GM18511 (cell line): ENCODE measurements around the gene ITGA3.

ENCODE experiments used
- ATAC-seq: cut with Tn5 transposase; IDR thresholded peaks from one replicate; pipeline ENCODE4 v1.9.1; 2021; ENCODE audit warnings: mild to moderate bottlenecking, moderate library complexity; ENCODE audit not compliant: unreplicated experiment

ITGA3 gene

GRCh38 chr17:50123649-50124349 lies 67.9 kb downstream of the ITGA3 start:
- ATAC-seq, result no peak

- ATAC-seq, result no peak
These were observed 69.6 kb downstream of the ITGA3 start for GRCh38 chr17:50125420-50125997.

GRCh38 chr17:50127697-50128361 lies 71.9 kb downstream of the ITGA3 start:
- ATAC-seq, result no peak

- ATAC-seq, result no peak
These were observed 72.8 kb downstream of the ITGA3 start for GRCh38 chr17:50128441-50129352.

GRCh38 chr17:50129353-50129727 lies 73.4 kb downstream of the ITGA3 start:
- ATAC-seq, result no peak

GRCh38 chr17:50129728-50130558 lies 74.0 kb downstream of the ITGA3 start, which contains the start of gene SAMD14:
Gene SAMD14 (minus strand): TSS chr17:50130160. CDS start chr17:50124959, 5,201 bp downstream.
- no peak for ATAC-seq

- ATAC-seq, result no peak
These were observed 74.8 kb downstream of the ITGA3 start for GRCh38 chr17:50130559-50131305.

GRCh38 chr17:50132104-50132794 lies 76.3 kb downstream of the ITGA3 start:
- ATAC-seq, result no peak

GRCh38 chr17:50133028-50133768 lies 77.3 kb downstream of the ITGA3 start:
- ATAC-seq, result no peak

GRCh38 chr17:50133769-50134099 lies 77.8 kb downstream of the ITGA3 start:
- no peak for ATAC-seq

- ATAC-seq, result no peak
These were observed 78.5 kb downstream of the ITGA3 start for GRCh38 chr17:50134206-50135110.

GRCh38 chr17:50135316-50136095 lies 79.6 kb downstream of the ITGA3 start:
- no peak for ATAC-seq

- ATAC-seq, result no peak
These were observed 80.3 kb downstream of the ITGA3 start for GRCh38 chr17:50136096-50136687.

GRCh38 chr17:50137042-50137441 lies 81.1 kb downstream of the ITGA3 start:
- no peak for ATAC-seq

GRCh38 chr17:50139185-50139783 lies 83.4 kb downstream of the ITGA3 start:
- no peak for ATAC-seq
